Smooth muscle cell (in vitro differentiated cells): ENCODE data around the gene SLC44A2. TPM values are rescaled to one million over a fixed set of nuclear protein-coding genes. Genes with fewer than 3 reads are reported as not detected.
A peak's percentile ranks its signal among the peaks of the same experiment; 100 is the strongest.
"Not testable (repeated sequence)": the region's sequence is repeated elsewhere in the genome, so short reads cannot be mapped to it uniquely, and the experiment has no call there.

Experiments
- DNase-seq: peaks from one replicate; lab custom pipeline; 2025; ENCODE audit not compliant: unreplicated experiment; lab: John Stamatoyannopoulos, UW
- H2AFZ ChIP-seq: fragments of 200-600 bp; sonication (generic); 2 replicates; pipeline ENCODE4 v1.6.0; 2016; ENCODE audit warnings: antibody characterized with exemption, low read depth, mild to moderate bottlenecking
- H3F3A ChIP-seq: fragments of 200-600 bp; sonication (generic); 2 replicates; pipeline ENCODE4 v1.6.0; 2017; ENCODE audit warnings: antibody characterized with exemption, low read depth
- H3K27ac ChIP-seq: fragments of 200-600 bp; sonication (generic); 2 replicates; pipeline ENCODE4 v1.5.1; 2016; ENCODE audit warnings: low read depth, mild to moderate bottlenecking
- H3K27me3 ChIP-seq: fragments of 200-600 bp; sonication (generic); 2 replicates; pipeline ENCODE4 v1.6.1; 2016; ENCODE audit warnings: low read depth, mild to moderate bottlenecking
- H3K36me3 ChIP-seq: fragments of 200-600 bp; sonication (generic); 2 replicates; pipeline ENCODE4 v1.5.1; 2016; ENCODE audit warnings: low read depth
- H3K4me1 ChIP-seq: fragments of 200-600 bp; sonication (generic); 2 replicates; pipeline ENCODE4 v1.5.1; 2016; ENCODE audit warnings: low read depth
- H3K4me2 ChIP-seq: fragments of 200-600 bp; sonication (generic); 2 replicates; pipeline ENCODE4 v1.6.0; 2016; ENCODE audit warnings: mild to moderate bottlenecking
- H3K4me3 ChIP-seq: fragments of 200-600 bp; sonication (generic); 2 replicates; pipeline ENCODE4 v1.5.1; 2016; ENCODE audit warnings: mild to moderate bottlenecking
- H3K79me2 ChIP-seq: fragments of 200-600 bp; sonication (generic); 2 replicates; pipeline ENCODE4 v1.6.0; 2016; ENCODE audit warnings: low read depth, mild to moderate bottlenecking
- H3K9ac ChIP-seq: fragments of 200-600 bp; sonication (generic); 2 replicates; pipeline ENCODE4 v1.6.0; 2016; ENCODE audit warnings: low read depth
- H3K9me3 ChIP-seq: fragments of 200-600 bp; sonication (generic); replicated peaks from 2 replicates; pipeline ENCODE4 v1.5.1; 2016; ENCODE audit warnings: low read depth
- H4K20me1 ChIP-seq: fragments of 200-600 bp; sonication (generic); 2 replicates; pipeline ENCODE4 v1.6.0; 2016; ENCODE audit warnings: low read depth
- WGBS: methylation state at CpG from one replicate; pipeline ENCODE4 v1.1.7; 2016; ENCODE audit warnings: low lambda C conversion rate; 5-methylcytosine and 5-hydroxymethylcytosine counted together
- polyA plus RNA-seq: library from polyadenylated mRNA; unstranded; fragments of >200 nt; fragmentation: Nextera tagmentation; extraction: Ambion mirVana; gene quantifications from 2 replicates; pipeline ENCODE4 v1.2.1, GENCODE V29; 2016
- total RNA-seq: library from RNA; depleted of rRNA; stranded (reverse); fragments of >200 nt; gene quantifications from 2 replicates; pipeline ENCODE4 v1.2.3, GENCODE V29; 2014
- TF ChIP-seq, protein P1 (sequence below): fragments of 200-600 bp; sonication (generic); IDR thresholded peaks from 2 replicates; pipeline ENCODE4 v1.5.1; 2017; ENCODE audit warnings: borderline replicate concordance, mild to moderate bottlenecking, antibody characterized with exemption; ENCODE audit not compliant: insufficient read depth, poor library complexity, severe bottlenecking

SLC44A2 gene
- total and polyA plus RNA-seq, 2 experiments from 2014 or later, result 79.5 to 123 TPM

DNA sequence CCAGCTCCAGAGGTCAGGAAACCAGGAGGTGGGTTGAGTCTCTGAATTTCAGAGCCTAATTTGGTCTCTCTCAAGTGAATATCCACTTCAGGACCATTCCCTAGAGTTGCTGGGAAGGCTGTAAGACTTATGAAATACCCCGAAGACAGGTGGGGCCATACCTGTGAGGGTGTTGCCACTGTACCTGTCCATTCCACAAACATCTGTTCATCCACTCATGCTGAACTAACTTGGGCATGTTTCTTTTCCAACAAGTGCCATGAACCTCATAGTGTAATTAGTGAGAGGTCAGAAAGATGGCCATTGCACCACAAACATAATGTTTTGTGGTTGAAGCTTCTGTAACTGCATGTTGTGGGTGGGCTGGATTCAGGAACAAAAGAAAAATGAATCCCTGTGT is 36.6 kb downstream of the SLC44A2 start:
- peaks cover 100% of the 10 kb centered on the region for H3K79me2 ChIP-seq
- 93% methylated on average over 1 of the region's 1 CpG for WGBS
- no peak overlapping the region for H3K9ac ChIP-seq
- H4K20me1 ChIP-seq, result peaks cover 100% of the 10 kb centered on the region
- no peaks in the 10 kb centered on the region for H3K36me3 ChIP-seq
- H2AFZ ChIP-seq, result no peak overlapping the region
- H3F3A ChIP-seq, result no peaks in the 10 kb centered on the region
- peaks cover 11% of the 10 kb centered on the region for H3K4me1 ChIP-seq
- no peak for DNase-seq
- H3K9me3 ChIP-seq, result no peaks in the 10 kb centered on the region
- no peak overlapping the region for H3K4me2 ChIP-seq
- no peak overlapping the region for H3K27ac ChIP-seq
- TF ChIP-seq, protein P1, sequence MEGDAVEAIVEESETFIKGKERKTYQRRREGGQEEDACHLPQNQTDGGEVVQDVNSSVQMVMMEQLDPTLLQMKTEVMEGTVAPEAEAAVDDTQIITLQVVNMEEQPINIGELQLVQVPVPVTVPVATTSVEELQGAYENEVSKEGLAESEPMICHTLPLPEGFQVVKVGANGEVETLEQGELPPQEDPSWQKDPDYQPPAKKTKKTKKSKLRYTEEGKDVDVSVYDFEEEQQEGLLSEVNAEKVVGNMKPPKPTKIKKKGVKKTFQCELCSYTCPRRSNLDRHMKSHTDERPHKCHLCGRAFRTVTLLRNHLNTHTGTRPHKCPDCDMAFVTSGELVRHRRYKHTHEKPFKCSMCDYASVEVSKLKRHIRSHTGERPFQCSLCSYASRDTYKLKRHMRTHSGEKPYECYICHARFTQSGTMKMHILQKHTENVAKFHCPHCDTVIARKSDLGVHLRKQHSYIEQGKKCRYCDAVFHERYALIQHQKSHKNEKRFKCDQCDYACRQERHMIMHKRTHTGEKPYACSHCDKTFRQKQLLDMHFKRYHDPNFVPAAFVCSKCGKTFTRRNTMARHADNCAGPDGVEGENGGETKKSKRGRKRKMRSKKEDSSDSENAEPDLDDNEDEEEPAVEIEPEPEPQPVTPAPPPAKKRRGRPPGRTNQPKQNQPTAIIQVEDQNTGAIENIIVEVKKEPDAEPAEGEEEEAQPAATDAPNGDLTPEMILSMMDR, result no peak
- no peak overlapping the region for H3K4me3 ChIP-seq
- H3K27me3 ChIP-seq, result no peaks in the 10 kb centered on the region

DNA sequence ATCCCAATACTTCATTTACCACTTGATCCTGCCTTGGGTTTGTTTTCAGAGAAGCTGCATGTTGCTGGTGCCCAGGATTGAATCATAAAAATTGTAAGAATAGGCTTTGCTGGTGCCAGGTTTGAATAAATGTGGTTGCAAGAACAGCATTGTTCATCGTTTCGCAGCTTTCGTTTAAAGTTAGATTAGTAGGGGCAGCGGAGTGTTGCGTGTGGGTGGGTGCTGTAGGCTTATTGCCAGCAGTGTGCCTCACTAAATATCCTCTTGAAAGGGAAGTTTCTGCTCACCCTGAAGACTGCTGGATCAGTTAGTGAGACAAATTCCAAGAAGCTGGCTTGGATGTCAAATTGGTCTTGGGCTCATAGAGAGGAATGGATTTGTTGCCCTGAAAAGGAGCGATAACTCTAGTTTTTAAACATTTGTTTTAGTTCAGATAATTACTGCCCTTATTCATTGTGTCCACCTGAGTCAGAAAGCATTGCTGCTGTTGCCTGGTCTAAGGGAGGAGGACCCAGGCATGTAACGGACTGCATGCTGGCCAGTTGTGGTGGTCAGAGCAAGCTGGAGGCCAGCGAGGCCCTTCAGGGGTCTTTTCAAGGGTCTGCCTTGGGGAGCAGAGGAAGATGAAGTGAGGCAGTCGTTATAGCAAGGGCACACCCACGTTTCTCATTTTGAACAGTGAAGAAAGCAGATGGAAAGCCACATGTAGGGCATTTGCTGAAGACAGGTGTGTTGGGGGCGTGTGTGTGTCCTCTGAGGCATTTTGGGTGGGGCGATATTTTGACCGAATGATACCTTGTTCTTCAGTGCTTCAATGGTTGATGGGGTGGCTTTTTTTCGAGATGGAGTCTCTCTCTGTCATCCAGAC is 37.3 kb downstream of the SLC44A2 start:
- Histone ChIP-seq H3K27ac (no peak overlapping the region), H3K9ac (no peak overlapping the region), H2AFZ (no peak overlapping the region), H3K9me3 (no peaks in the 10 kb centered on the region), H3K36me3 (no peaks in the 10 kb centered on the region), H3K4me3 (no peak overlapping the region), H3K4me1 (peaks cover 8% of the 10 kb centered on the region), H3K79me2 (peaks cover 100% of the 10 kb centered on the region), H4K20me1 (peaks cover 100% of the 10 kb centered on the region), H3K4me2 (peak overlapping the region; percentile 26), H3F3A (no peaks in the 10 kb centered on the region), H3K27me3 (no peaks in the 10 kb centered on the region)
- WGBS, result 73% methylated on average over 14 of the region's 14 CpGs
- TF ChIP-seq, protein P1, result no peak
- no peak for DNase-seq

DNA sequence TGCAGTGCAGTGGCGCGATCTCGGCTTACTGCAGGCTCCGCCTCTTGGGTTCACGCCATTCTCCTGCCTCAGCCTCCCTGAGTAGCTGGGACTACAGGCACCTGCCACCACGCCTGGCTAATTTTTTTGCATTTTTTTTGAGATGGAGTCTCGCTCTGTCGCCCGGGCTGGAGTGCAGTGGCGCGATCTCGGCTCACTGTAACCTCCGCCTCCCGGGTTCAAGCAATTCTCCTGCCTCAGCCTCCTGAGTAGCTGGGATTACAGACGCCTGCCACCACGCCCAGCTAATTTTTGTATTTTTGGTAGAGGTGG is 37.9 kb downstream of the SLC44A2 start:
- H3K27me3 ChIP-seq, H3K9ac ChIP-seq, H3K9me3 ChIP-seq, H3F3A ChIP-seq, H3K36me3 ChIP-seq, H3K4me1 ChIP-seq, H2AFZ ChIP-seq, H3K27ac ChIP-seq, H3K4me3 ChIP-seq, H3K4me2 ChIP-seq, DNase-seq: not testable (repeated sequence)
- Histone ChIP-seq H3K79me2 (peaks cover 100% of the 10 kb centered on the region), H4K20me1 (peaks cover 100% of the 10 kb centered on the region)
- over 99% methylated on average over 16 of the region's 16 CpGs for WGBS

DNA sequence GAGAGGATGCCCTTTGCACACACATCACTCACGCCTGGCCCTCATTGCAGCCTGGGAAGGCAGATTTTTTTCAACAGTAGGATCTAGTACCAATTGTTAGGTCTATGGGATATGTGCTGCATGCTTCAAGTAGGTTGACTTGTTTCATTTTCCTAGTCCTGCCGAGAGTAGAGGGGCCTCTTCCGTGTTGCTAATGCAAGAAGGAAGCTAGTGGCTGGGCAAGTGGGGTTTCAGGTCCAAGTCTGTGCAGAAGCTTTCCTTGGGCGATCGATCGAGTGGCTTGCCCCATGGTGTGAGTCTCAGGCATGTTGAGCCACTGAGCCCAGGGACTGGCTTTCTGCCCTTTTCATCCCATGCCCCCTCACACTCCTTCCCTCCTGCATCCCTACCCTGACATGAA is 42.5 kb downstream of the SLC44A2 start:
- TF ChIP-seq, protein P1, result no peak
- no peak overlapping the region for H3K27ac ChIP-seq
- H4K20me1 ChIP-seq, result peaks cover 100% of the 10 kb centered on the region
- no peaks in the 10 kb centered on the region for H3F3A ChIP-seq
- no peaks in the 10 kb centered on the region for H3K27me3 ChIP-seq
- peaks cover 99% of the 10 kb centered on the region for H3K79me2 ChIP-seq
- no peak overlapping the region for H3K4me3 ChIP-seq
- no peak overlapping the region for H2AFZ ChIP-seq
- H3K9me3 ChIP-seq, result no peaks in the 10 kb centered on the region
- no peaks in the 10 kb centered on the region for H3K4me1 ChIP-seq
- no peaks in the 10 kb centered on the region for H3K36me3 ChIP-seq
- no peak for DNase-seq
- H3K4me2 ChIP-seq, result no peak overlapping the region
- 93% methylated on average over 6 of the region's 6 CpGs for WGBS
- no peak overlapping the region for H3K9ac ChIP-seq
